ENCODE measurements around the gene CSH2. TPM values are rescaled to one million over a fixed set of nuclear protein-coding genes. Genes with fewer than 3 reads are reported as not detected.
A peak's percentile ranks its signal among the peaks of the same experiment; 100 is the strongest.

Gene CSH2
- total and polyA plus RNA-seq, 9 of the 15 experiments (the other 6 are each of a cell fraction or from before 2014, with no cell fraction given), result not detected

DNA sequence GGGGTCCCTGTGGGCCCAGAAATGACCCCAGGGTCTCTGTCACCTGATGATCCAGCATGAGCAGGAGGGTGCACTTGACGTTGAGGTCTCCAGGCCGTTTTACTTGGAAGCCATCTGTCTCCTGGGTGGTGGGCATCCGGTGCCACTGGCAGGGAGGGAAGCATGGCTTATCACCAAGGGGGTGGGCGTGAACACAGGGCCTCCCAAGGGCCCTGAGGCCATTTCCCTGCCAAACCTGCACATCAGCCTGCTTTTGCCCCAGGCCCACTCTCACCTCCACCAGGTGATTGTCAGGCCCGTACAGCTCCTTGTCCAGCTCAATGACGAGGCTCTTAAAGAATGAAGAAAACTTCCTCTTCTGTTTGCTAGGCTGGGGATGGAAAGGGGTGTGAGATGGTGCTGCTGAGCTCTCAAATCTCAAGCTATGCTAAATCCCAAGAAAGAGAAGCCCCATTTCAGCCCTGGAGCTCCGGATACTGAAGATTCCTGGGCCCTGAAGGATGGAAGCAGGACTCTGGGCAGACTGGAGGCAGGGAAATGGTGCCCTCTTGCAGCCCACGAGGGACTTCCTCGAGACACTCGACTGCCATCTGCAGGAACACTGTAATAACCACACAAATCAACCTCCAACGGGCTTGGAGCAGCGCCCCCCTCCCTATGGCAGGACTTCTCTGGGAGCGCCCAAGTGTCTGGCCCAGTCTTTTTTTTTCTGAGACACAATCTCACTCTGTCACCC lies 38.9 kb downstream of the CSH2 start (continued):
- TF ChIP-seq, protein P1, sequence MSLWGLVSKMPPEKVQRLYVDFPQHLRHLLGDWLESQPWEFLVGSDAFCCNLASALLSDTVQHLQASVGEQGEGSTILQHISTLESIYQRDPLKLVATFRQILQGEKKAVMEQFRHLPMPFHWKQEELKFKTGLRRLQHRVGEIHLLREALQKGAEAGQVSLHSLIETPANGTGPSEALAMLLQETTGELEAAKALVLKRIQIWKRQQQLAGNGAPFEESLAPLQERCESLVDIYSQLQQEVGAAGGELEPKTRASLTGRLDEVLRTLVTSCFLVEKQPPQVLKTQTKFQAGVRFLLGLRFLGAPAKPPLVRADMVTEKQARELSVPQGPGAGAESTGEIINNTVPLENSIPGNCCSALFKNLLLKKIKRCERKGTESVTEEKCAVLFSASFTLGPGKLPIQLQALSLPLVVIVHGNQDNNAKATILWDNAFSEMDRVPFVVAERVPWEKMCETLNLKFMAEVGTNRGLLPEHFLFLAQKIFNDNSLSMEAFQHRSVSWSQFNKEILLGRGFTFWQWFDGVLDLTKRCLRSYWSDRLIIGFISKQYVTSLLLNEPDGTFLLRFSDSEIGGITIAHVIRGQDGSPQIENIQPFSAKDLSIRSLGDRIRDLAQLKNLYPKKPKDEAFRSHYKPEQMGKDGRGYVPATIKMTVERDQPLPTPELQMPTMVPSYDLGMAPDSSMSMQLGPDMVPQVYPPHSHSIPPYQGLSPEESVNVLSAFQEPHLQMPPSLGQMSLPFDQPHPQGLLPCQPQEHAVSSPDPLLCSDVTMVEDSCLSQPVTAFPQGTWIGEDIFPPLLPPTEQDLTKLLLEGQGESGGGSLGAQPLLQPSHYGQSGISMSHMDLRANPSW (CRISPR knock-in tag; IDR thresholded peaks at IDR 0.05), result no peak
- no peak for TF ChIP-seq MAFG (tag; conservative IDR thresholded peaks at IDR 0.05)
- no peak for TF ChIP-seq SETDB1 (IDR thresholded peaks at IDR 0.05; ENCODE audit: low read length)
- TF ChIP-seq, protein P2, sequence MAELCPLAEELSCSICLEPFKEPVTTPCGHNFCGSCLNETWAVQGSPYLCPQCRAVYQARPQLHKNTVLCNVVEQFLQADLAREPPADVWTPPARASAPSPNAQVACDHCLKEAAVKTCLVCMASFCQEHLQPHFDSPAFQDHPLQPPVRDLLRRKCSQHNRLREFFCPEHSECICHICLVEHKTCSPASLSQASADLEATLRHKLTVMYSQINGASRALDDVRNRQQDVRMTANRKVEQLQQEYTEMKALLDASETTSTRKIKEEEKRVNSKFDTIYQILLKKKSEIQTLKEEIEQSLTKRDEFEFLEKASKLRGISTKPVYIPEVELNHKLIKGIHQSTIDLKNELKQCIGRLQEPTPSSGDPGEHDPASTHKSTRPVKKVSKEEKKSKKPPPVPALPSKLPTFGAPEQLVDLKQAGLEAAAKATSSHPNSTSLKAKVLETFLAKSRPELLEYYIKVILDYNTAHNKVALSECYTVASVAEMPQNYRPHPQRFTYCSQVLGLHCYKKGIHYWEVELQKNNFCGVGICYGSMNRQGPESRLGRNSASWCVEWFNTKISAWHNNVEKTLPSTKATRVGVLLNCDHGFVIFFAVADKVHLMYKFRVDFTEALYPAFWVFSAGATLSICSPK (IDR thresholded peaks at IDR 0.05; ENCODE audit: borderline replicate concordance), result no peak
- no peak for TF ChIP-seq STAT5B (CRISPR knock-in tag; IDR thresholded peaks at IDR 0.05)
- TF ChIP-seq ZNF282 (CRISPR knock-in tag; IDR thresholded peaks at IDR 0.05), result no peak
- no peak for TF ChIP-seq TAF15 (IDR thresholded peaks at IDR 0.05; ENCODE audit: low read depth, low read length)
- no peak for TF ChIP-seq TCFL5 (CRISPR knock-in tag; conservative IDR thresholded peaks at IDR 0.05)
- TF ChIP-seq, protein P3, sequence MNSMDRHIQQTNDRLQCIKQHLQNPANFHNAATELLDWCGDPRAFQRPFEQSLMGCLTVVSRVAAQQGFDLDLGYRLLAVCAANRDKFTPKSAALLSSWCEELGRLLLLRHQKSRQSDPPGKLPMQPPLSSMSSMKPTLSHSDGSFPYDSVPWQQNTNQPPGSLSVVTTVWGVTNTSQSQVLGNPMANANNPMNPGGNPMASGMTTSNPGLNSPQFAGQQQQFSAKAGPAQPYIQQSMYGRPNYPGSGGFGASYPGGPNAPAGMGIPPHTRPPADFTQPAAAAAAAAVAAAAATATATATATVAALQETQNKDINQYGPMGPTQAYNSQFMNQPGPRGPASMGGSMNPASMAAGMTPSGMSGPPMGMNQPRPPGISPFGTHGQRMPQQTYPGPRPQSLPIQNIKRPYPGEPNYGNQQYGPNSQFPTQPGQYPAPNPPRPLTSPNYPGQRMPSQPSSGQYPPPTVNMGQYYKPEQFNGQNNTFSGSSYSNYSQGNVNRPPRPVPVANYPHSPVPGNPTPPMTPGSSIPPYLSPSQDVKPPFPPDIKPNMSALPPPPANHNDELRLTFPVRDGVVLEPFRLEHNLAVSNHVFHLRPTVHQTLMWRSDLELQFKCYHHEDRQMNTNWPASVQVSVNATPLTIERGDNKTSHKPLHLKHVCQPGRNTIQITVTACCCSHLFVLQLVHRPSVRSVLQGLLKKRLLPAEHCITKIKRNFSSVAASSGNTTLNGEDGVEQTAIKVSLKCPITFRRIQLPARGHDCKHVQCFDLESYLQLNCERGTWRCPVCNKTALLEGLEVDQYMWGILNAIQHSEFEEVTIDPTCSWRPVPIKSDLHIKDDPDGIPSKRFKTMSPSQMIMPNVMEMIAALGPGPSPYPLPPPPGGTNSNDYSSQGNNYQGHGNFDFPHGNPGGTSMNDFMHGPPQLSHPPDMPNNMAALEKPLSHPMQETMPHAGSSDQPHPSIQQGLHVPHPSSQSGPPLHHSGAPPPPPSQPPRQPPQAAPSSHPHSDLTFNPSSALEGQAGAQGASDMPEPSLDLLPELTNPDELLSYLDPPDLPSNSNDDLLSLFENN (IDR thresholded peaks at IDR 0.05; ENCODE audit: low read depth in 2 of 2, low read length in 2 of 2), result no peak
- TF ChIP-seq, protein P4, sequence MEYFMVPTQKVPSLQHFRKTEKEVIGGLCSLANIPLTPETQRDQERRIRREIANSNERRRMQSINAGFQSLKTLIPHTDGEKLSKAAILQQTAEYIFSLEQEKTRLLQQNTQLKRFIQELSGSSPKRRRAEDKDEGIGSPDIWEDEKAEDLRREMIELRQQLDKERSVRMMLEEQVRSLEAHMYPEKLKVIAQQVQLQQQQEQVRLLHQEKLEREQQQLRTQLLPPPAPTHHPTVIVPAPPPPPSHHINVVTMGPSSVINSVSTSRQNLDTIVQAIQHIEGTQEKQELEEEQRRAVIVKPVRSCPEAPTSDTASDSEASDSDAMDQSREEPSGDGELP (CRISPR knock-in tag; IDR thresholded peaks at IDR 0.05; ENCODE audit: borderline replicate concordance), result peak; percentile 45; the same call in 1 of the 2 replicates
- TF ChIP-seq, protein P5, sequence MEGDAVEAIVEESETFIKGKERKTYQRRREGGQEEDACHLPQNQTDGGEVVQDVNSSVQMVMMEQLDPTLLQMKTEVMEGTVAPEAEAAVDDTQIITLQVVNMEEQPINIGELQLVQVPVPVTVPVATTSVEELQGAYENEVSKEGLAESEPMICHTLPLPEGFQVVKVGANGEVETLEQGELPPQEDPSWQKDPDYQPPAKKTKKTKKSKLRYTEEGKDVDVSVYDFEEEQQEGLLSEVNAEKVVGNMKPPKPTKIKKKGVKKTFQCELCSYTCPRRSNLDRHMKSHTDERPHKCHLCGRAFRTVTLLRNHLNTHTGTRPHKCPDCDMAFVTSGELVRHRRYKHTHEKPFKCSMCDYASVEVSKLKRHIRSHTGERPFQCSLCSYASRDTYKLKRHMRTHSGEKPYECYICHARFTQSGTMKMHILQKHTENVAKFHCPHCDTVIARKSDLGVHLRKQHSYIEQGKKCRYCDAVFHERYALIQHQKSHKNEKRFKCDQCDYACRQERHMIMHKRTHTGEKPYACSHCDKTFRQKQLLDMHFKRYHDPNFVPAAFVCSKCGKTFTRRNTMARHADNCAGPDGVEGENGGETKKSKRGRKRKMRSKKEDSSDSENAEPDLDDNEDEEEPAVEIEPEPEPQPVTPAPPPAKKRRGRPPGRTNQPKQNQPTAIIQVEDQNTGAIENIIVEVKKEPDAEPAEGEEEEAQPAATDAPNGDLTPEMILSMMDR (IDR thresholded peaks at IDR 0.05 in 2 of 3, conservative IDR thresholded peaks at IDR 0.05 in 1 of 3; ENCODE audit: insufficient read depth in 2 of 3, low read depth in 1 of 3, low read length in 3 of 3), result peak; percentile 91 to 99 (median 99)
- peak; percentile 66 for TF ChIP-seq SMAD4 (CRISPR knock-in tag; conservative IDR thresholded peaks at IDR 0.05)
- TF ChIP-seq HDAC1 (IDR thresholded peaks at IDR 0.05), result no peak
- no peak for TF ChIP-seq NCOA6 (IDR thresholded peaks at IDR 0.05)
- TF ChIP-seq ZFX (CRISPR knock-in tag; IDR thresholded peaks at IDR 0.05), result no peak
- TF ChIP-seq ZBTB7A (IDR thresholded peaks at IDR 0.05; ENCODE audit: borderline replicate concordance, control insufficient read depth, low read depth, low read length), result peak; percentile 44; the same call in 1 of the 2 replicates

Data from K562 (cell line).